HCT116 (cell line): Measurements from ENCODE around the gene DPH6. TPM values are rescaled to one million over a fixed set of nuclear protein-coding genes. Genes with fewer than 3 reads are reported as not detected.

Source experiments
- ATAC-seq: fragments of 200-7000 bp; cut with Tn5 transposase; 2 replicates; pipeline ENCODE4 v1.9.1; 2020; ENCODE audit warnings: mild to moderate bottlenecking, moderate library complexity
- BruUV-seq: library from RNA; stranded (reverse); fragments of 400-500 nt; replicated peaks from 2 replicates; lab custom pipeline; 2021; lab: Mats Ljungman, UMichigan
- CTCF ChIA-PET: fragments of 300-600 bp; sonication (Branson Sonifier 250); formaldehyde crosslinking; loops from one replicate; lab custom pipeline; 2021; ENCODE audit warnings: antibody characterized with exemption; lab: Charles Lee
- POLR2A ChIA-PET: fragments of 300-600, 350-600 bp; sonication (Branson Sonifier 250); formaldehyde crosslinking; loops from one replicate; lab custom pipeline; 2021; ENCODE audit warnings: antibody characterized with exemption; lab: Charles Lee
- RAD21 ChIA-PET, 2 experiments: fragments of 300-600 bp; sonication (Branson Sonifier 250); formaldehyde crosslinking; loops; one replicate each; lab custom pipeline; 2023; ENCODE audit warnings: low total read pairs in 2 of 2; ENCODE audit not compliant: uncharacterized antibody in 2 of 2, unreplicated experiment in 2 of 2, low non-redundant PET in 1 of 2; lab: Charles Lee
- DNase-seq: peaks from one replicate; pipeline ENCODE4 v3.0.0-alpha.2; 2010; ENCODE audit warnings: low read depth, low spot score
- H2AFZ ChIP-seq: fragments of 200-600 bp; shearing (Covaris generic), sonication (generic); 2 replicates; pipeline ENCODE4 v1.6.1; 2017; ENCODE audit warnings: low read depth, mixed run types, mixed read lengths, antibody characterized with exemption, low read length; ENCODE audit not compliant: poor library complexity, severe bottlenecking
- H3K27ac ChIP-seq: 2 replicates; pipeline ENCODE4 v1.5.1; 2012; ENCODE audit warnings: low read depth, low read length
- H3K27me3 ChIP-seq: fragments of 200-600 bp; sonication (generic); 2 replicates; pipeline ENCODE4 v1.6.1; 2016; ENCODE audit warnings: mixed run types, low read length, mixed read lengths; ENCODE audit not compliant: insufficient read depth
- H3K36me3 ChIP-seq, 2 experiments: fragments of 200-500 bp in 1 of 2; fragments of 200-600 bp in 1 of 2; sonication (Bioruptor generic) in 1 of 2; sonication (generic) in 1 of 2; 2 replicates each; pipeline versions ENCODE4 v1.5.1 to v1.6.1; 2014 to 2016; ENCODE audit warnings: low read length in 2 of 2, inconsistent platforms in 1 of 2, mixed read lengths in 1 of 2, mixed run types in 1 of 2; ENCODE audit not compliant: insufficient read depth in 2 of 2, control insufficient read depth in 1 of 2
- H3K4me1 ChIP-seq, 2 experiments: fragments of 200-600 bp in 1 of 2; sonication (generic) in 1 of 2; 2 replicates each; pipeline versions ENCODE4 v1.5.1 to v1.6.1; 2012 to 2017; ENCODE audit warnings: low read length in 2 of 2, inconsistent platforms in 1 of 2, mild to moderate bottlenecking in 1 of 2, mixed read lengths in 1 of 2, mixed run types in 1 of 2, moderate library complexity in 1 of 2; ENCODE audit not compliant: insufficient read depth in 2 of 2, control insufficient read depth in 1 of 2
- H3K4me2 ChIP-seq: fragments of 200-600 bp; sonication (generic); 2 replicates; pipeline ENCODE4 v1.6.1; 2017; ENCODE audit warnings: mixed run types, low read length, mixed read lengths
- H3K4me3 ChIP-seq, 2 experiments: fragments of 200-600 bp in 1 of 2; sonication (generic) in 1 of 2; replicated peaks in 1 of 2; 2 replicates each; pipeline ENCODE4 v1.5.1; 2011 to 2016; ENCODE audit warnings: low read length in 2 of 2, control low read depth in 1 of 2, low read depth in 1 of 2, mild to moderate bottlenecking in 1 of 2, mixed read lengths in 1 of 2, mixed run types in 1 of 2
- H3K79me2 ChIP-seq: fragments of 200-600 bp; sonication (generic); 2 replicates; pipeline ENCODE4 v1.6.1; 2017; ENCODE audit warnings: mild to moderate bottlenecking, mixed run types, low read length, moderate library complexity, mixed read lengths; ENCODE audit not compliant: insufficient read depth
- H3K9ac ChIP-seq: fragments of 200-600 bp; sonication (generic); 2 replicates; pipeline ENCODE4 v1.6.1; 2016; ENCODE audit warnings: low read length, mixed read lengths
- H3K9me2 ChIP-seq: fragments of 200-600 bp; sonication (generic), shearing (Covaris generic); 2 replicates; pipeline ENCODE4 v1.6.1; 2017; ENCODE audit warnings: mixed run types, mild to moderate bottlenecking, moderate library complexity; ENCODE audit not compliant: insufficient read depth
- H3K9me3 ChIP-seq, 2 experiments: fragments of 200-500 bp in 1 of 2; fragments of 200-600 bp in 1 of 2; sonication (Bioruptor generic) in 1 of 2; sonication (generic) in 1 of 2; 2 replicates each; pipeline ENCODE4 v1.6.1; 2014 to 2017; ENCODE audit warnings: low read length in 2 of 2, mixed read lengths in 2 of 2, inconsistent platforms in 1 of 2, low read depth in 1 of 2, mild to moderate bottlenecking in 1 of 2, mixed run types in 1 of 2, moderate library complexity in 1 of 2; ENCODE audit not compliant: control insufficient read depth in 1 of 2, insufficient read depth in 1 of 2
- H4K20me1 ChIP-seq: fragments of 200-600 bp; sonication (generic), shearing (Covaris generic); 2 replicates; pipeline ENCODE4 v1.6.1; 2017; ENCODE audit warnings: mixed run types, mild to moderate bottlenecking, moderate library complexity; ENCODE audit not compliant: insufficient read depth
- CEBPB ChIP-seq: IDR thresholded peaks from 2 replicates; pipeline ENCODE4 v1.6.1; 2012; ENCODE audit warnings: low read depth
- EZH2 ChIP-seq: fragments of 200-600 bp; sonication (generic); IDR thresholded peaks from 2 replicates; pipeline ENCODE4 v1.6.1; 2017; ENCODE audit warnings: antibody characterized with exemption, mixed run types
- POLR2A ChIP-seq: IDR thresholded peaks from 2 replicates; pipeline ENCODE4 v1.7.0; 2011; ENCODE audit warnings: borderline replicate concordance; ENCODE audit not compliant: insufficient read depth, insufficient read length; ENCODE audit errors: extremely low read depth
- RAD21 ChIP-seq: IDR thresholded peaks from 2 replicates; pipeline ENCODE4 v1.6.1; 2012; ENCODE audit warnings: low read depth, mild to moderate bottlenecking
- TCF7L2 ChIP-seq: IDR thresholded peaks from 2 replicates; pipeline ENCODE4 v1.7.0; 2011; ENCODE audit warnings: borderline replicate concordance, inconsistent platforms; ENCODE audit not compliant: insufficient read depth, insufficient read length; ENCODE audit errors: extremely low read depth
- ZFX ChIP-seq: fragments of 450-650 bp; IDR thresholded peaks from 2 replicates; pipeline ENCODE4 v1.6.1; 2017
- intact Hi-C: fragments of 100-400 bp; cut with micrococcal nuclease; formaldehyde crosslinking; loops from 2 replicates; pipeline ENCODE4 v1.10.0; 2022
- total RNA-seq: library from RNA; stranded (reverse); gene quantifications from one replicate; pipeline ENCODE4 v1.2.1, GENCODE V29; 2021; ENCODE audit not compliant: unreplicated experiment
- TF ChIP-seq, protein P1 (sequence below): IDR thresholded peaks from 2 replicates; pipeline ENCODE4 v1.6.1; 2011; ENCODE audit warnings: mild to moderate bottlenecking, low read length, moderate library complexity; ENCODE audit not compliant: insufficient replicate concordance; ENCODE audit errors: extremely low read depth
- TF ChIP-seq, protein P2 (sequence below): IDR thresholded peaks from 2 replicates; pipeline ENCODE4 v1.6.1; 2012; ENCODE audit warnings: low read depth
- TF ChIP-seq, protein P3 (sequence below), 3 experiments: fragments of 200-600 bp in 1 of 3; sonication (generic) in 1 of 3; IDR thresholded peaks in 2 of 3; conservative IDR thresholded peaks in 1 of 3; 2 replicates each; pipeline ENCODE4 v1.5.1; 2012 to 2017; ENCODE audit warnings: low read depth in 2 of 3, low read length in 2 of 3, antibody characterized with exemption in 1 of 3, borderline replicate concordance in 1 of 3, control low read depth in 1 of 3, mild to moderate bottlenecking in 1 of 3, mixed read lengths in 1 of 3, mixed run types in 1 of 3, moderate library complexity in 1 of 3; ENCODE audit not compliant: insufficient read depth in 1 of 3

The DPH6 gene
- total RNA-seq, 1 experiment from 2014 or later = 18.2 TPM

DNA sequence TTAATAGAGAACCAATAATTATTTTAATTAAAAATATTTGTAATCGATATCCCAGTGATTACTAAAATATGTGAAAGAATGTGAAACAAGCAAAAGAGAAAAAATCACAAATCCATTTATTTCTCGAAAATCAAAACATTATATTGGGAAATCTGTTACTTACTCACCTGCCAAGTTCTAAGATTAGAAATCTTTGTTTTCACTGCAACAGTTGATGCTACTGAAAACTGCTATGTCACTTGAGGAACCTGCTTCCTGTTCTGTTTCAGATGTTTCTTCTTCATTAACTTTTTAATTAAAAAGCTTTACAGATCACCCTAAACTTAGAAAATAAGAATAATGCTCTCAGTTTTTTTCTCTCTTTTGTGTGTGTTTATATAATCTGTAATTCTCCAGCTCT lies 13.7 kb upstream of the DPH6 start:
- H3K36me3 ChIP-seq = no peaks in the 10 kb centered on the region
- CTCF ChIA-PET = no interaction called here
- no peaks in the 10 kb centered on the region for H3K9me2 ChIP-seq
- TF ChIP-seq, protein P1, sequence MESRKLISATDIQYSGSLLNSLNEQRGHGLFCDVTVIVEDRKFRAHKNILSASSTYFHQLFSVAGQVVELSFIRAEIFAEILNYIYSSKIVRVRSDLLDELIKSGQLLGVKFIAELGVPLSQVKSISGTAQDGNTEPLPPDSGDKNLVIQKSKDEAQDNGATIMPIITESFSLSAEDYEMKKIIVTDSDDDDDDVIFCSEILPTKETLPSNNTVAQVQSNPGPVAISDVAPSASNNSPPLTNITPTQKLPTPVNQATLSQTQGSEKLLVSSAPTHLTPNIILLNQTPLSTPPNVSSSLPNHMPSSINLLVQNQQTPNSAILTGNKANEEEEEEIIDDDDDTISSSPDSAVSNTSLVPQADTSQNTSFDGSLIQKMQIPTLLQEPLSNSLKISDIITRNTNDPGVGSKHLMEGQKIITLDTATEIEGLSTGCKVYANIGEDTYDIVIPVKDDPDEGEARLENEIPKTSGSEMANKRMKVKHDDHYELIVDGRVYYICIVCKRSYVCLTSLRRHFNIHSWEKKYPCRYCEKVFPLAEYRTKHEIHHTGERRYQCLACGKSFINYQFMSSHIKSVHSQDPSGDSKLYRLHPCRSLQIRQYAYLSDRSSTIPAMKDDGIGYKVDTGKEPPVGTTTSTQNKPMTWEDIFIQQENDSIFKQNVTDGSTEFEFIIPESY = no peak
- TF ChIP-seq, protein P2, sequence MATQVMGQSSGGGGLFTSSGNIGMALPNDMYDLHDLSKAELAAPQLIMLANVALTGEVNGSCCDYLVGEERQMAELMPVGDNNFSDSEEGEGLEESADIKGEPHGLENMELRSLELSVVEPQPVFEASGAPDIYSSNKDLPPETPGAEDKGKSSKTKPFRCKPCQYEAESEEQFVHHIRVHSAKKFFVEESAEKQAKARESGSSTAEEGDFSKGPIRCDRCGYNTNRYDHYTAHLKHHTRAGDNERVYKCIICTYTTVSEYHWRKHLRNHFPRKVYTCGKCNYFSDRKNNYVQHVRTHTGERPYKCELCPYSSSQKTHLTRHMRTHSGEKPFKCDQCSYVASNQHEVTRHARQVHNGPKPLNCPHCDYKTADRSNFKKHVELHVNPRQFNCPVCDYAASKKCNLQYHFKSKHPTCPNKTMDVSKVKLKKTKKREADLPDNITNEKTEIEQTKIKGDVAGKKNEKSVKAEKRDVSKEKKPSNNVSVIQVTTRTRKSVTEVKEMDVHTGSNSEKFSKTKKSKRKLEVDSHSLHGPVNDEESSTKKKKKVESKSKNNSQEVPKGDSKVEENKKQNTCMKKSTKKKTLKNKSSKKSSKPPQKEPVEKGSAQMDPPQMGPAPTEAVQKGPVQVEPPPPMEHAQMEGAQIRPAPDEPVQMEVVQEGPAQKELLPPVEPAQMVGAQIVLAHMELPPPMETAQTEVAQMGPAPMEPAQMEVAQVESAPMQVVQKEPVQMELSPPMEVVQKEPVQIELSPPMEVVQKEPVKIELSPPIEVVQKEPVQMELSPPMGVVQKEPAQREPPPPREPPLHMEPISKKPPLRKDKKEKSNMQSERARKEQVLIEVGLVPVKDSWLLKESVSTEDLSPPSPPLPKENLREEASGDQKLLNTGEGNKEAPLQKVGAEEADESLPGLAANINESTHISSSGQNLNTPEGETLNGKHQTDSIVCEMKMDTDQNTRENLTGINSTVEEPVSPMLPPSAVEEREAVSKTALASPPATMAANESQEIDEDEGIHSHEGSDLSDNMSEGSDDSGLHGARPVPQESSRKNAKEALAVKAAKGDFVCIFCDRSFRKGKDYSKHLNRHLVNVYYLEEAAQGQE = no peak
- TF ChIP-seq EZH2 (no peak), RAD21 (no peak), CEBPB (no peak), ZFX (no peak), POLR2A (no peak), TCF7L2 (no peak)
- TF ChIP-seq, protein P3, sequence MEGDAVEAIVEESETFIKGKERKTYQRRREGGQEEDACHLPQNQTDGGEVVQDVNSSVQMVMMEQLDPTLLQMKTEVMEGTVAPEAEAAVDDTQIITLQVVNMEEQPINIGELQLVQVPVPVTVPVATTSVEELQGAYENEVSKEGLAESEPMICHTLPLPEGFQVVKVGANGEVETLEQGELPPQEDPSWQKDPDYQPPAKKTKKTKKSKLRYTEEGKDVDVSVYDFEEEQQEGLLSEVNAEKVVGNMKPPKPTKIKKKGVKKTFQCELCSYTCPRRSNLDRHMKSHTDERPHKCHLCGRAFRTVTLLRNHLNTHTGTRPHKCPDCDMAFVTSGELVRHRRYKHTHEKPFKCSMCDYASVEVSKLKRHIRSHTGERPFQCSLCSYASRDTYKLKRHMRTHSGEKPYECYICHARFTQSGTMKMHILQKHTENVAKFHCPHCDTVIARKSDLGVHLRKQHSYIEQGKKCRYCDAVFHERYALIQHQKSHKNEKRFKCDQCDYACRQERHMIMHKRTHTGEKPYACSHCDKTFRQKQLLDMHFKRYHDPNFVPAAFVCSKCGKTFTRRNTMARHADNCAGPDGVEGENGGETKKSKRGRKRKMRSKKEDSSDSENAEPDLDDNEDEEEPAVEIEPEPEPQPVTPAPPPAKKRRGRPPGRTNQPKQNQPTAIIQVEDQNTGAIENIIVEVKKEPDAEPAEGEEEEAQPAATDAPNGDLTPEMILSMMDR (IDR thresholded peaks at IDR 0.05 in 2 of 3, conservative IDR thresholded peaks at IDR 0.05 in 1 of 3; ENCODE audit: borderline replicate concordance in 1 of 3, insufficient read depth in 1 of 3, low read depth in 2 of 3, low read length in 2 of 3) = no peak
- TF ChIP-seq, all 23 proteins: peak for 0
- DNase-seq = no peak
- peaks cover 12 to 14% of the 10 kb centered on the region in 2 experiments for H3K4me1 ChIP-seq
- H3K27me3 ChIP-seq = no peaks in the 10 kb centered on the region
- no peak for ATAC-seq
- no peak overlapping the region for H3K4me3 ChIP-seq
- no peak overlapping the region for H2AFZ ChIP-seq
- POLR2A ChIA-PET = no interaction called here
- H3K4me2 ChIP-seq = no peak overlapping the region
- H3K9me3 ChIP-seq = no peaks in the 10 kb centered on the region
- BruUV-seq = no TSS peak
- H4K20me1 ChIP-seq = no peaks in the 10 kb centered on the region
- H3K27ac ChIP-seq = no peak overlapping the region
- no peak overlapping the region for H3K9ac ChIP-seq
- intact Hi-C loops = no loop called here
- RAD21 ChIA-PET = no interaction called here
- H3K79me2 ChIP-seq = no peaks in the 10 kb centered on the region
